ENCODE results near the gene PRDX5. TPM values are rescaled to one million over a fixed set of nuclear protein-coding genes. Genes with fewer than 3 reads are reported as not detected.

The PRDX5 gene
- total and polyA plus RNA-seq, 2 experiments from 2014 or later: 260 to 436 TPM

DNA sequence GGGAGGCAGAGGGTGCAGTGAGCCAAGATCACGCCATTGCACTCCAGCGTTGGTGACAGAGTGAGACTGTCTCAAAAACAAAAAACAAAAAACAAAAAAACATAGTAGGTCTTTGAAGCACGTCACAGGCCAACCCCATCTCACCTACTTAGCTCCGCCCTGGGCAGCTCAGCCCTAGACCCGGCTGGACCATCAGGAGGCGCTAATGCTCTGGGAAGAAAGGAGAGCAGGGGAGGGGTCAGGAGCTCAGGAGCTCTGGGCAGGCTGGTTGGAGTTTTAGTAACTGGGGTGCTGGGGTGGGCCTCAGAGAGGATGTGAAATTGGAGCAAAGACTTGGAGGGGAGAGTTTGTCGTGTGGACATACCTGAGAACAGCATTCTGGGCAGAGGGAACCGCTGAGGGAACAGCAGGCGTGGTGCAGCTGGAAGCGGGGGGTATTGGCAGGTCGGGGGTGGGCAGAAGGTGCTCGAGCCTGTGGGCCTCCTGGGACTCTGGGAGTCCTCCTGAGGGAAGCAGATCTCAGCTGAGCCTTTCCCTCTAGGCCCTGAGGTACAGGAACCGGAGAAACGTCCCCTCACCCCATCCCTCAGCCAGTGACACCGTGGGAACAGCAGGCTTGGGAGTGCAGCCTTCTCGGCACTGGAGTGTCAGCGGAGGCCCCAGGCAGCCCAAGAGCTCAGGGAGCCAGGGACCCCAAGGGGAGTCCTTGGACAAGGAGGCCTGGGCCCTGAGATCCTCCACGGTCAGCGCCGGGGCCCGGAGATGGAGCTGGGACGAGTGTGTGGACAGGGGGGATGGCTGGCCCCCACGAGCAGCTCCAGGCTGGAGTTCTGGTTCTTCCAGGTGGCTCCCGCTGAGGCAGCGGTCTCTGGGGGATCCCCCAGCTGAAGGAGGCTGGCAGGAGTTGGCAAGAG lies 38.8 kb downstream of the PRDX5 start:
- Histone ChIP-seq H3K27ac (no peak overlapping the region), H3K4me2 (ENCODE audit: unreplicated experiment) (no peak overlapping the region), H3K4me1 (ENCODE audit: insufficient read depth) (peaks cover 16% of the 10 kb centered on the region), H3K9me3 (ENCODE audit: low read depth) (no peaks in the 10 kb centered on the region), H3F3A (ENCODE audit: insufficient read depth) (peaks cover 4% of the 10 kb centered on the region; the same call in 1 of the 2 replicates), H3K27me3 (replicated peaks; ENCODE audit: insufficient read depth) (no peaks in the 10 kb centered on the region), H4K20me1 (ENCODE audit: insufficient read depth) (no peaks in the 10 kb centered on the region), H3K9me2 (ENCODE audit: insufficient read depth) (no peaks in the 10 kb centered on the region), H3K36me3 (ENCODE audit: low read depth) (no peaks in the 10 kb centered on the region), H2AFZ (no peak overlapping the region), H3K79me2 (ENCODE audit: insufficient read depth) (peaks cover 13% of the 10 kb centered on the region), H3K4me3 (no peak overlapping the region), H3K9ac (0 out of 2 replicates have a peak overlapping the region, but pooled peaks have one; percentile 8)
- peak; percentile 69 for DNase-seq
- TF ChIP-seq EZH2 (IDR thresholded peaks at IDR 0.05; ENCODE audit: insufficient read depth, poor library complexity, severe bottlenecking) (no peak), EZH2phosphoT487 (IDR thresholded peaks at IDR 0.05; ENCODE audit: insufficient read depth, low read depth) (no peak)
- 77 to 83% methylated on average over 20 to 25 of the region's 25 CpGs for WGBS, 2 experiments (ENCODE audit: low coverage in 1 of 2, low lambda C conversion rate in 2 of 2, missing lambda C conversion rate in 2 of 2)
- in situ Hi-C loops (cut with MboI): no loop called here

DNA sequence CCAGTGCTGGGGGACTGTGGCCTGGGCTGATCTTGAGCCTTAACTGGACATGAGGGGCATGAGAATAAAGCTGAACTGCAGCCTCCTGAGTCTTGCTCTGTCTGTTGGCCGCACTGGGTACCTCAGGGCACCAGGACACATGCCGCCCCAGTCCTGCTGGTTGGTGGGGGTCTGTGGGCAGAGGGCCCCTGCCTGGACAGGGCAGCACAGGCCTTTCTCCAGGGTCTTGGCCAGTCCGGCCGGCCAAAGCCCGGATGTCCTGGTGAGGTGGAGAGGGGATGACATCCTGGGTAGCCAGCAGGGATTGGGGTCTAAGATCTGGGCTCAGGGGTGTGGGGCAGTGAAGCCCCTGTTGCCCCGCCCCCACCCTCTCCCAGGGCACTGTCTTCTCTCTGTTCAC lies 39.5 kb downstream of the PRDX5 start:
- H3K27ac ChIP-seq: no peak overlapping the region
- H3K79me2 ChIP-seq (ENCODE audit: insufficient read depth): peaks cover 13% of the 10 kb centered on the region
- peaks cover 3% of the 10 kb centered on the region; the same call in 1 of the 2 replicates for H3K36me3 ChIP-seq (ENCODE audit: low read depth)
- DNase-seq: no peak
- peak overlapping the region; percentile 8; the same call in 1 of the 2 replicates for H3K9ac ChIP-seq
- H3K4me3 ChIP-seq: no peak overlapping the region
- peak overlapping the region; percentile 95 for H3K4me2 ChIP-seq (ENCODE audit: unreplicated experiment)
- H3K9me3 ChIP-seq (ENCODE audit: low read depth): no peaks in the 10 kb centered on the region
- TF ChIP-seq EZH2phosphoT487 (IDR thresholded peaks at IDR 0.05; ENCODE audit: insufficient read depth, low read depth): no peak
- TF ChIP-seq EZH2 (IDR thresholded peaks at IDR 0.05; ENCODE audit: insufficient read depth, poor library complexity, severe bottlenecking): no peak
- no peaks in the 10 kb centered on the region for H3K9me2 ChIP-seq (ENCODE audit: insufficient read depth)
- 83 to 100% methylated on average over 4 to 5 of the region's 6 CpGs for WGBS, 2 experiments (ENCODE audit: low coverage in 1 of 2, low lambda C conversion rate in 2 of 2, missing lambda C conversion rate in 2 of 2)
- H2AFZ ChIP-seq: no peak overlapping the region
- H3K4me1 ChIP-seq (ENCODE audit: insufficient read depth): peaks cover 16% of the 10 kb centered on the region
- H3F3A ChIP-seq (ENCODE audit: insufficient read depth): peaks cover 4% of the 10 kb centered on the region; the same call in 1 of the 2 replicates
- H4K20me1 ChIP-seq (ENCODE audit: insufficient read depth): no peaks in the 10 kb centered on the region
- no peaks in the 10 kb centered on the region for H3K27me3 ChIP-seq (replicated peaks; ENCODE audit: insufficient read depth)
- in situ Hi-C loops (cut with MboI): no loop called here

DNA sequence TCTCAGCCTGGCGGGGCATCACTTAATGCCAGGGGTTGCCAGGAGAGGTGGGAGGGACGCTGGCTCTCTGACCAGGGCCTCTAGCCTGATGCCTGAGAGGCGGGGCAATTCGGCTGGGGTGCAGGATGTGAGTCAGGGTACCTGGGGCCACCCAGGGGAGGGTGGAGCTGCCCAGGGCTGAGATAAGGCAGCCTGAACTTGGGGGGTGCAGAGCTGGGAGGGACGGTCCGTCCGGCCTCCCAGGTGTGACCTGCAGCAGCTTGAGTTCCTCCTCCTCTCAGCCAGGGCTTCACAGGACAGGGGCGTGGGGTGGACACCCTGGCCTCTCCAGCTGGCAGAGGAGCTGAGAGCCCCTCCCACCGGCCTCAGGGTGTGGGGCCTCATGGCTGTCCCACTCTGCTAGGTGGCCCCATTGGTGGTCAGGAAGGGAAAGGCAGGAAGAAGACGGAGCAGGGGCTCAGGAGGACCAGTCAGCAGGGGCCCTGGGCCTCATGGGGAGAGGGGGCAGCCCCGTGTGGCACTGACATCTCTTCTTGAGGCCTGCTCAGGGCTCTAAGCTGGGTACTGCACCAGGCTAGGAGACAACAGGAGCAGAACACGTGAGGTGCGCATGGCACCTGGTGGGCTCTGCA lies 40.1 kb downstream of the PRDX5 start:
- in situ Hi-C loops (cut with MboI): no loop called here

DNA sequence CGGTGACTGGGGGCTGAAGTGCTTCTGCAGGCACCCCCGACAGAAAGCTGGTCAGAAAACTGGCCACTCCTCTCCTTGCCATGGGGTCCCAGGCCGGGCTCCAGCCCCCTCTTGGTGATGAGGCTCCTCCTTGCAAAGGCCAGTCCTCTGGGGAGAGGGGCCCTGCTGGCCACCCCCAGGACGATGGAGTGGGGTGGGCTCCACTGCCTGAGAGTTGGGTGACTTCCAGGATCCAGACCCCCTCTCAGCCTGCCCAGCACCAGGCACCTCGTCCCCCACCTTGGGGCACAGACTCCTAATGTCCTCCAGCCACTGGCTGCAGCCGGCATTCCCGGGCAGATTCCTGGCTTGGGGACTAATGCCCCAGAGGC lies 40.6 kb downstream of the PRDX5 start:
- Histone ChIP-seq H3K79me2 (ENCODE audit: insufficient read depth) (peaks cover 13% of the 10 kb centered on the region), H4K20me1 (ENCODE audit: insufficient read depth) (no peaks in the 10 kb centered on the region), H3K36me3 (ENCODE audit: low read depth) (peaks cover 8% of the 10 kb centered on the region; the same call in 1 of the 2 replicates), H3F3A (ENCODE audit: insufficient read depth) (peaks cover 4% of the 10 kb centered on the region; the same call in 1 of the 2 replicates), H3K4me2 (ENCODE audit: unreplicated experiment) (peak overlapping the region; percentile 95), H3K9ac (peak overlapping the region; percentile 86), H3K27me3 (replicated peaks; ENCODE audit: insufficient read depth) (no peaks in the 10 kb centered on the region), H3K9me2 (ENCODE audit: insufficient read depth) (no peaks in the 10 kb centered on the region), H3K9me3 (ENCODE audit: low read depth) (no peaks in the 10 kb centered on the region), H3K4me3 (peak overlapping the region; percentile 88), H3K4me1 (ENCODE audit: insufficient read depth) (peaks cover 16% of the 10 kb centered on the region), H2AFZ (peak overlapping the region; percentile 83), H3K27ac (peak overlapping the region; percentile 68)
- no peak for DNase-seq
- no peak for TF ChIP-seq EZH2phosphoT487 (IDR thresholded peaks at IDR 0.05; ENCODE audit: insufficient read depth, low read depth)
- WGBS, 2 experiments (ENCODE audit: low coverage in 1 of 2, low lambda C conversion rate in 2 of 2, missing lambda C conversion rate in 2 of 2): 3 to 5% methylated on average over 6 to 7 of the region's 7 CpGs
- in situ Hi-C loops (cut with MboI): no loop called here

More for the DNA sequence above, 40.1 kb downstream of the PRDX5 start:
- H4K20me1 ChIP-seq (ENCODE audit: insufficient read depth): no peaks in the 10 kb centered on the region
- TF ChIP-seq EZH2 (IDR thresholded peaks at IDR 0.05; ENCODE audit: insufficient read depth, poor library complexity, severe bottlenecking) (no peak), EZH2phosphoT487 (IDR thresholded peaks at IDR 0.05; ENCODE audit: insufficient read depth, low read depth) (no peak)
- H2AFZ ChIP-seq: peak overlapping the region; percentile 18; the same call in 1 of the 2 replicates
- H3K4me3 ChIP-seq: peak overlapping the region; percentile 88; the same call in 1 of the 2 replicates
- H3K36me3 ChIP-seq (ENCODE audit: low read depth): peaks cover 4% of the 10 kb centered on the region; the same call in 1 of the 2 replicates
- H3K9me3 ChIP-seq (ENCODE audit: low read depth): no peaks in the 10 kb centered on the region
- peak; percentile 37 for DNase-seq
- H3K79me2 ChIP-seq (ENCODE audit: insufficient read depth): peaks cover 13% of the 10 kb centered on the region
- H3K9ac ChIP-seq: peak overlapping the region; percentile 86
- peak overlapping the region; percentile 95 for H3K4me2 ChIP-seq (ENCODE audit: unreplicated experiment)
- peaks cover 4% of the 10 kb centered on the region; the same call in 1 of the 2 replicates for H3F3A ChIP-seq (ENCODE audit: insufficient read depth)
- peaks cover 16% of the 10 kb centered on the region for H3K4me1 ChIP-seq (ENCODE audit: insufficient read depth)
- H3K27me3 ChIP-seq (replicated peaks; ENCODE audit: insufficient read depth): no peaks in the 10 kb centered on the region
- H3K27ac ChIP-seq: peak overlapping the region; percentile 68; the same call in 1 of the 2 replicates
- 63 to 70% methylated on average over 12 to 13 of the region's 13 CpGs for WGBS, 2 experiments (ENCODE audit: low coverage in 1 of 2, low lambda C conversion rate in 2 of 2, missing lambda C conversion rate in 2 of 2)
- H3K9me2 ChIP-seq (ENCODE audit: insufficient read depth): no peaks in the 10 kb centered on the region

All from GM23248 (cell line).